ENCODE measurements around the gene ELOVL6. TPM values are rescaled to one million over a fixed set of nuclear protein-coding genes. Genes with fewer than 3 reads are reported as not detected.

Gene ELOVL6
- total RNA-seq, 1 donor from 2014 or later, result 4.7 TPM

DNA sequence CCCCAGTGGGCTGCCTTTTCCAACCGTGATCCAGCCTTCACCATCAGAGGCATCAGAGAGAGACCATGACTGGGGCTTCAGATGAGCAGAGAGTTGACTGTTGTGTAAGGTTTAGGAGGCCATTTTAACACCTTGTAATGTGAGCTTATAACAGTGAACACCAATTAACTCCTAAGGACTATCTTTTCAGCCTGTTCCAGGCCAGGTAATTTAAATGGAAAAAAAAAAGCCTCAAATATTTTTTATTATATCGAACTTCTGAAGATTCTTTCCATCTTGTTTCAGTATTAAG, 13.3 kb upstream of the ELOVL6 start:
- H3K4me3 ChIP-seq, result no peak overlapping the region
- ATAC-seq (no peak), DNase-seq (no peak)
- intact Hi-C loops (cut with DNase I), result loop anchor here (5.0 kb wide), 1 partner anchor 164 kb away; no protein-coding TSS in a partner anchor
- H3K36me3 ChIP-seq, result no peaks in the 10 kb centered on the region
- H3K27ac ChIP-seq, result no peak overlapping the region
- no peaks in the 10 kb centered on the region for H3K4me1 ChIP-seq
- H3K9me3 ChIP-seq, result no peaks in the 10 kb centered on the region
- H3K27me3 ChIP-seq, result no peaks in the 10 kb centered on the region
- TF ChIP-seq, protein P1, sequence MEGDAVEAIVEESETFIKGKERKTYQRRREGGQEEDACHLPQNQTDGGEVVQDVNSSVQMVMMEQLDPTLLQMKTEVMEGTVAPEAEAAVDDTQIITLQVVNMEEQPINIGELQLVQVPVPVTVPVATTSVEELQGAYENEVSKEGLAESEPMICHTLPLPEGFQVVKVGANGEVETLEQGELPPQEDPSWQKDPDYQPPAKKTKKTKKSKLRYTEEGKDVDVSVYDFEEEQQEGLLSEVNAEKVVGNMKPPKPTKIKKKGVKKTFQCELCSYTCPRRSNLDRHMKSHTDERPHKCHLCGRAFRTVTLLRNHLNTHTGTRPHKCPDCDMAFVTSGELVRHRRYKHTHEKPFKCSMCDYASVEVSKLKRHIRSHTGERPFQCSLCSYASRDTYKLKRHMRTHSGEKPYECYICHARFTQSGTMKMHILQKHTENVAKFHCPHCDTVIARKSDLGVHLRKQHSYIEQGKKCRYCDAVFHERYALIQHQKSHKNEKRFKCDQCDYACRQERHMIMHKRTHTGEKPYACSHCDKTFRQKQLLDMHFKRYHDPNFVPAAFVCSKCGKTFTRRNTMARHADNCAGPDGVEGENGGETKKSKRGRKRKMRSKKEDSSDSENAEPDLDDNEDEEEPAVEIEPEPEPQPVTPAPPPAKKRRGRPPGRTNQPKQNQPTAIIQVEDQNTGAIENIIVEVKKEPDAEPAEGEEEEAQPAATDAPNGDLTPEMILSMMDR (IDR thresholded peaks at IDR 0.05), result no peak

DNA sequence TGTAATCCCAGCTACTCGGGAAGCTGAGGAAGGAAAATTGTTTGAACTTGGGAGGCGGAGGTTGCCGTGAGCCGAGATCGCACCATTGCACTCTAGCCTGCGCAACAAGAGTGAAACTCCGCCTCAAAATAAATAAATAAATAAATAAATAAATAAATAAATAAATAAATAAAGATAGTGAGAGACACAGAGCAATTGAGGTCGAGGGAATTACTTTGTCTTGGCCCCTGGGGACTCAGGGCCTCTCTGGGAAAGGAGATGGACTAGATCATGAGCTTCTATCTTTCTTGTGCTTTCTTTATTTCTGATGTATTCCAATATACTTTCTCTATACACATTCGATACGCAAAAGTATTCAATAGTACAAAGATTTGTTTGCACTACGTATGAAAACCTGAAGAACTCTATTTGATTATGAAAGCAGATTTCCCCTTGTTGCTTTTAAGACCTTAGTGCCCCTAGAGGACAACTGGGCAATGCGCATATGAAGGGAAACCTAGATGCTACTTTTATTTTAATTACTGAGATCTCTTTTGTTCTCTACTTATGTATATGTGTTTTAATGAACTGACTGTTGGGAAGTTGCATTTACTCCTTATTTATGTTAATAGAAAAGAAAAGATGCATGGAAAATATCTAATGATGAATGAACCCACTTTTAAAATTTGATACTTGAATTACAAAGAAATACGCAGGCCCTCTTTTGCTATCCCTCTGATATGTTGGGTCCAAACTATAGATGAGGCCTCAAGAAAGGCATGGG, 12.8 kb upstream of the ELOVL6 start:
- TF ChIP-seq, protein P1 (IDR thresholded peaks at IDR 0.05), result peak; percentile 91
- H3K4me3 ChIP-seq, result no peak overlapping the region
- H3K4me1 ChIP-seq, result no peaks in the 10 kb centered on the region
- H3K36me3 ChIP-seq, result no peaks in the 10 kb centered on the region
- ATAC-seq (peak; percentile 65), DNase-seq (no peak)
- no peaks in the 10 kb centered on the region for H3K27me3 ChIP-seq
- intact Hi-C loops (cut with DNase I), result loop anchor here (5.0 kb wide), 1 partner anchor 164 kb away; no protein-coding TSS in a partner anchor
- no peak overlapping the region for H3K27ac ChIP-seq
- no peaks in the 10 kb centered on the region for H3K9me3 ChIP-seq

DNA sequence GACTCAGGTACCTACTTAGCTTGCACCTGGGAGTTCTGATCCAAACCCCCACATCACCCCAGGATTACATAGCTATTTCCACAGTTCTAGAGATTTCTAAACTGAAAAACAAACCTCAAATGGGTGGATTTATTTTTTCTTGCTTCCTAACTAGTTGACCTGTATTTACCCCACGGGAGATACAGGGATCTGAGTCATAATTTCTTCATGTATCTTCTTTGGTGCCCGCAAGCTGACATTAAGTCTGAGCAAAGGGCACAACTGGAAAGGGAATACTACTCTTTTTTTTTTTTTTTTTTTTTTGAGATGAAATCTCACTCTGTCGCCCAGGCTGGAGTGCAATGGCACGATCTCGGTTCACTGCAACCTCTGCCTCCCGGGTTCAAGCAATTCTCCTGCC, 10.0 kb upstream of the ELOVL6 start:
- TF ChIP-seq, protein P1 (IDR thresholded peaks at IDR 0.05), result no peak
- intact Hi-C loops (cut with DNase I), result no loop called here
- no peaks in the 10 kb centered on the region for H3K9me3 ChIP-seq

DNA sequence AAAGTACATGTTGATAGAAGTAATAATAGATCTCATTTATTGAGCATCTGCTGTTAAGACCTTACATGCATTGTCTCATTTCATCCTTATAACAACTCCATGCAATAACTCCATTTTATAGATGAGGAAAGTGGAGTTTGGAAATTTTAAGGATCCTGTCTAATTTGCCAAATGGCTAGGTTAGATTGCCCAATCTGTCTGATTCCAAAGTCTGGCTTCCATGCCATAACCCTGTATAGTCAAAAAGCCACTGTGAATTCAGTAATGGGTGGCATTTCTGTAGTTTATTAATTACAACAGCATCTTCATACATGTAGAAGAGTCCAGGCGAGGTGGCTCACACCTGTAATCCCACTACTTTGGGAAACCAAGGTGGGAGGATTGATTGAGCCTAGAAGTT, 8.8 kb upstream of the ELOVL6 start:
- Histone ChIP-seq H3K36me3 (no peaks in the 10 kb centered on the region), H3K9me3 (no peaks in the 10 kb centered on the region), H3K27ac (no peak overlapping the region), H3K27me3 (no peaks in the 10 kb centered on the region), H3K4me3 (no peak overlapping the region), H3K4me1 (no peaks in the 10 kb centered on the region)
- no peak for ATAC-seq
- intact Hi-C loops (cut with DNase I), result no loop called here
- TF ChIP-seq, protein P1 (IDR thresholded peaks at IDR 0.05), result no peak
- DNase-seq, result no peak

More for the DNA sequence above, 10.0 kb upstream of the ELOVL6 start:
- Histone ChIP-seq H3K27ac (no peak overlapping the region), H3K4me3 (no peak overlapping the region), H3K27me3 (no peaks in the 10 kb centered on the region), H3K36me3 (no peaks in the 10 kb centered on the region), H3K4me1 (no peaks in the 10 kb centered on the region)
- ATAC-seq (no peak), DNase-seq (no peak)

DNA sequence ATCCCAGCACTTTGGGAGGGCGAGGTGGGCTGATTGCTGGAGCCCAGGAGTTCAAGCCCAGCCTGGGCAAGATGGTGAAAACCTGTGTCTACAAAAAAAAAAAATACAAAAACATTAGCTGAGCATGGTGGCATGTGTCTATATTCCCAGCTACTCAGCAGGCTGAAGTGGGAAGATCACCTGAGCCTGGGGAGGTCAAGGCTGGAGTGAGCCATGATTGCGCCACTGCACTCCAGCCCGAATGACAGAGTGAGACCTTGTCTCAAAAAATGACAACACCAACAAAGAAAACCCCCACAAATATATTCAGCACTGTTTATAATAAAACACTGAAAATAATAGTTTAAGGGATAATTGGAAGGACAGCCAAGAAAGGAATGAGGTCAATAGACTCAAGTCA, 3.6 kb upstream of the ELOVL6 start:
- no peak for DNase-seq
- TF ChIP-seq, protein P1 (IDR thresholded peaks at IDR 0.05), result no peak
- ATAC-seq, result no peak
- Histone ChIP-seq H3K9me3 (no peaks in the 10 kb centered on the region), H3K36me3 (no peaks in the 10 kb centered on the region), H3K4me1 (no peaks in the 10 kb centered on the region), H3K27me3 (no peaks in the 10 kb centered on the region), H3K4me3 (no peak overlapping the region), H3K27ac (no peak overlapping the region)
- intact Hi-C loops (cut with DNase I), result no loop called here

All from upper lobe of right lung (tissue), 1 donor.